Trophoblast cell (in vitro differentiated cells and primary cell): Measurements from ENCODE around the gene PPCDC.
A peak's percentile ranks its signal among the peaks of the same experiment; 100 is the strongest.

Experiments
- DNase-seq, 2 donors: peaks; one replicate each; pipeline ENCODE4 v3.0.0-alpha.2; 2016
- H2AFZ ChIP-seq: 2 replicates; pipeline ENCODE4 v1.6.1; 2013; ENCODE audit warnings: low read length, moderate library complexity, mild to moderate bottlenecking; ENCODE audit not compliant: insufficient read depth, poor library complexity
- H2AK5ac ChIP-seq: 2 replicates; pipeline ENCODE4 v1.6.1; 2013; ENCODE audit warnings: mild to moderate bottlenecking, low read length
- H2BK120ac ChIP-seq: 2 replicates; pipeline ENCODE4 v1.6.1; 2013; ENCODE audit warnings: low read length, mild to moderate bottlenecking, moderate library complexity; ENCODE audit not compliant: insufficient read depth, poor library complexity
- H2BK12ac ChIP-seq: 2 replicates; pipeline ENCODE4 v1.6.1; 2013; ENCODE audit warnings: mild to moderate bottlenecking, low read length, moderate library complexity
- H2BK5ac ChIP-seq: 2 replicates; pipeline ENCODE4 v1.6.1; 2013; ENCODE audit warnings: low read length, low read depth, moderate library complexity, mild to moderate bottlenecking; ENCODE audit not compliant: poor library complexity
- H3K14ac ChIP-seq: 2 replicates; pipeline ENCODE4 v1.6.1; 2013; ENCODE audit warnings: mild to moderate bottlenecking, low read length
- H3K18ac ChIP-seq: 2 replicates; pipeline ENCODE4 v1.6.1; 2013; ENCODE audit warnings: mild to moderate bottlenecking, low read length
- H3K23ac ChIP-seq: 2 replicates; pipeline ENCODE4 v1.6.1; 2013; ENCODE audit warnings: low read length
- H3K27ac ChIP-seq: 2 replicates; pipeline ENCODE4 v1.5.1; 2013; ENCODE audit warnings: low read depth, mild to moderate bottlenecking, inconsistent platforms, low read length, moderate library complexity
- H3K27me3 ChIP-seq: 2 replicates; pipeline ENCODE4 v1.6.1; 2013; ENCODE audit warnings: inconsistent platforms, mild to moderate bottlenecking, low read length, moderate library complexity; ENCODE audit not compliant: insufficient read depth
- H3K36me3 ChIP-seq, 2 experiments: 1 replicate in 1 of 2; 2 replicates in 1 of 2; pipeline ENCODE4 v1.6.1; 2013; ENCODE audit warnings: low read length in 2 of 2, mild to moderate bottlenecking in 2 of 2, moderate library complexity in 1 of 2; ENCODE audit not compliant: insufficient read depth in 2 of 2, control insufficient read depth in 1 of 2
- H3K4ac ChIP-seq: 2 replicates; pipeline ENCODE4 v1.6.1; 2013; ENCODE audit warnings: low read depth, mild to moderate bottlenecking, low read length, moderate library complexity
- H3K4me1 ChIP-seq, 2 experiments: 1 replicate in 1 of 2; 2 replicates in 1 of 2; pipeline ENCODE4 v1.6.1; 2013; ENCODE audit warnings: low read length in 2 of 2, mild to moderate bottlenecking in 2 of 2, moderate library complexity in 1 of 2; ENCODE audit not compliant: insufficient read depth in 2 of 2, control insufficient read depth in 1 of 2
- H3K4me2 ChIP-seq: 2 replicates; pipeline ENCODE4 v1.6.1; 2013; ENCODE audit warnings: inconsistent platforms, mild to moderate bottlenecking, low read length, moderate library complexity
- H3K4me3 ChIP-seq: 2 replicates; pipeline ENCODE4 v1.5.1; 2013; ENCODE audit warnings: mild to moderate bottlenecking, low read depth, low read length, inconsistent platforms
- H3K79me1 ChIP-seq: one replicate; pipeline ENCODE4 v1.6.1; 2013; ENCODE audit warnings: low read length
- H3K79me2 ChIP-seq: 2 replicates; pipeline ENCODE4 v1.6.1; 2013; ENCODE audit warnings: low read length, mild to moderate bottlenecking; ENCODE audit not compliant: control insufficient read depth, insufficient read depth, poor library complexity
- H3K9ac ChIP-seq: 2 replicates; pipeline ENCODE4 v1.6.1; 2013; ENCODE audit warnings: mild to moderate bottlenecking, low read length
- H3K9me3 ChIP-seq: 2 replicates; pipeline ENCODE4 v1.6.1; 2013; ENCODE audit warnings: low read depth, mild to moderate bottlenecking, control low read depth, inconsistent platforms, low read length; ENCODE audit not compliant: insufficient read depth
- H4K12ac ChIP-seq: 2 replicates; pipeline ENCODE4 v1.6.1; 2013; ENCODE audit warnings: low read depth, mild to moderate bottlenecking, low read length, moderate library complexity
- H4K8ac ChIP-seq: 2 replicates; pipeline ENCODE4 v1.6.1; 2013; ENCODE audit warnings: low read depth, mild to moderate bottlenecking, low read length, moderate library complexity
- H4K91ac ChIP-seq: one replicate; pipeline ENCODE4 v1.6.1; 2013; ENCODE audit warnings: low read depth, mild to moderate bottlenecking, low read length, moderate library complexity
- WGBS: extraction: QIAGEN DNeasy Blood & Tissue Kit; methylation state at CpG from one replicate; pipeline ENCODE4 v1.1.7; 2013; ENCODE audit warnings: missing lambda C conversion rate; ENCODE audit not compliant: insufficient read length, insufficient coverage; ENCODE audit errors: extremely low coverage; 5-methylcytosine and 5-hydroxymethylcytosine counted together

The PPCDC gene

GRCh38 chr15:75065467-75065850, 42.1 kb downstream of the PPCDC start:
- no peak overlapping the region for H3K23ac ChIP-seq
- H4K12ac ChIP-seq = no peak overlapping the region
- no peak overlapping the region for H3K27ac ChIP-seq
- H3K4me3 ChIP-seq = no peak overlapping the region
- H4K8ac ChIP-seq = no peak overlapping the region
- no peak overlapping the region for H2BK120ac ChIP-seq
- no CpG with 5 or more reads among the region's 1 CpG for WGBS
- no peak overlapping the region for H3K4ac ChIP-seq
- no peak overlapping the region for H2BK5ac ChIP-seq
- no peaks in the 10 kb centered on the region for H3K9me3 ChIP-seq
- no peak overlapping the region for H2AK5ac ChIP-seq
- no peak overlapping the region for H2AFZ ChIP-seq
- H3K79me2 ChIP-seq = no peaks in the 10 kb centered on the region
- no peak overlapping the region for H3K4me2 ChIP-seq
- H3K4me1 ChIP-seq = peaks cover 0 to 5% of the 10 kb centered on the region in 2 experiments
- H3K9ac ChIP-seq = no peak overlapping the region
- no peak for DNase-seq
- H3K27me3 ChIP-seq = no peaks in the 10 kb centered on the region
- H3K36me3 ChIP-seq = no peaks in the 10 kb centered on the region
- H4K91ac ChIP-seq = no peak overlapping the region
- no peak overlapping the region for H2BK12ac ChIP-seq
- H3K14ac ChIP-seq = no peak overlapping the region
- H3K79me1 ChIP-seq = no peaks in the 10 kb centered on the region
- no peak overlapping the region for H3K18ac ChIP-seq

- no peak overlapping the region for H2AK5ac ChIP-seq
- H3K23ac ChIP-seq = no peak overlapping the region
- H2BK5ac ChIP-seq = no peak overlapping the region
- no peak overlapping the region for H4K91ac ChIP-seq
- H2AFZ ChIP-seq = no peak overlapping the region
- H4K8ac ChIP-seq = no peak overlapping the region
- H3K4me1 ChIP-seq = peaks cover 0 to 5% of the 10 kb centered on the region in 2 experiments
- no peak overlapping the region for H3K4me2 ChIP-seq
- H3K18ac ChIP-seq = no peak overlapping the region
- H3K27me3 ChIP-seq = no peaks in the 10 kb centered on the region
- no peak overlapping the region for H3K9ac ChIP-seq
- no peak overlapping the region for H2BK120ac ChIP-seq
- H3K36me3 ChIP-seq = no peaks in the 10 kb centered on the region
- H3K27ac ChIP-seq = no peak overlapping the region
- H3K4ac ChIP-seq = no peak overlapping the region
- H4K12ac ChIP-seq = no peak overlapping the region
- H3K9me3 ChIP-seq = no peaks in the 10 kb centered on the region
- WGBS = no CpG with 5 or more reads among the region's 6 CpGs
- no peak overlapping the region for H3K4me3 ChIP-seq
- no peaks in the 10 kb centered on the region for H3K79me2 ChIP-seq
- no peaks in the 10 kb centered on the region for H3K79me1 ChIP-seq
- H3K14ac ChIP-seq = no peak overlapping the region
- no peak for DNase-seq
- H2BK12ac ChIP-seq = no peak overlapping the region
Observed at GRCh38 chr15:75065851-75066509, 42.6 kb downstream of the PPCDC start.

- H3K79me2 ChIP-seq = no peaks in the 10 kb centered on the region
- no peak overlapping the region for H3K9ac ChIP-seq
- H3K14ac ChIP-seq = no peak overlapping the region
- no peak overlapping the region for H3K4me2 ChIP-seq
- no peak overlapping the region for H3K4ac ChIP-seq
- H4K12ac ChIP-seq = no peak overlapping the region
- H2AFZ ChIP-seq = no peak overlapping the region
- DNase-seq = peak in 1 of 2 donors; percentile 13
- H2BK12ac ChIP-seq = no peak overlapping the region
- no peaks in the 10 kb centered on the region for H3K36me3 ChIP-seq
- H2BK120ac ChIP-seq = no peak overlapping the region
- no peak overlapping the region for H4K8ac ChIP-seq
- WGBS = no CpG with 5 or more reads among the region's 3 CpGs
- no peaks in the 10 kb centered on the region for H3K79me1 ChIP-seq
- H2AK5ac ChIP-seq = no peak overlapping the region
- H3K4me1 ChIP-seq = no peaks in the 10 kb centered on the region
- H3K4me3 ChIP-seq = no peak overlapping the region
- H3K27me3 ChIP-seq = no peaks in the 10 kb centered on the region
- no peak overlapping the region for H3K27ac ChIP-seq
- H3K18ac ChIP-seq = no peak overlapping the region
- H2BK5ac ChIP-seq = no peak overlapping the region
- no peak overlapping the region for H4K91ac ChIP-seq
- no peak overlapping the region for H3K23ac ChIP-seq
- no peaks in the 10 kb centered on the region for H3K9me3 ChIP-seq
Observed at GRCh38 chr15:75067123-75067830, 43.9 kb downstream of the PPCDC start.

- H2BK12ac ChIP-seq = no peak overlapping the region
- H3K36me3 ChIP-seq = no peaks in the 10 kb centered on the region
- no peak overlapping the region for H3K27ac ChIP-seq
- no peak overlapping the region for H3K4me3 ChIP-seq
- H2AFZ ChIP-seq = no peak overlapping the region
- H3K18ac ChIP-seq = no peak overlapping the region
- H3K4me1 ChIP-seq = no peaks in the 10 kb centered on the region
- no peaks in the 10 kb centered on the region for H3K27me3 ChIP-seq
- H2BK120ac ChIP-seq = no peak overlapping the region
- H3K79me2 ChIP-seq = no peaks in the 10 kb centered on the region
- H4K12ac ChIP-seq = no peak overlapping the region
- H3K79me1 ChIP-seq = no peaks in the 10 kb centered on the region
- no peak overlapping the region for H3K14ac ChIP-seq
- DNase-seq = peak in 1 of 2 donors; percentile 41
- no peak overlapping the region for H3K9ac ChIP-seq
- no peak overlapping the region for H4K8ac ChIP-seq
- no peak overlapping the region for H3K23ac ChIP-seq
- H3K9me3 ChIP-seq = no peaks in the 10 kb centered on the region
- no peak overlapping the region for H2BK5ac ChIP-seq
- H3K4me2 ChIP-seq = no peak overlapping the region
- H3K4ac ChIP-seq = no peak overlapping the region
- no peak overlapping the region for H2AK5ac ChIP-seq
- no peak overlapping the region for H4K91ac ChIP-seq
Observed at GRCh38 chr15:75068748-75069147, 45.4 kb downstream of the PPCDC start.
